Spleen (tissue), 11 donors: ENCODE results near the gene SCAND1. TPM values are rescaled to one million over a fixed set of nuclear protein-coding genes. Genes with fewer than 3 reads are reported as not detected.
"Not testable (repeated sequence)": the region's sequence is repeated elsewhere in the genome, so short reads cannot be mapped to it uniquely, and the experiment has no call there.

Source experiments
- DNase-seq: peaks from one replicate; pipeline ENCODE4 v3.0.0-alpha.2; 2020
- H3K27ac ChIP-seq, 8 donors: fragments of 200-600 bp; sonication (generic) in 7 of 8; 1 replicate in 4 of 8; 2 replicates in 4 of 8; pipeline versions ENCODE4 v1.5.0 to v1.8.0; 2016 to 2021; ENCODE audit warnings: inconsistent platforms in 4 of 8, mild to moderate bottlenecking in 4 of 8, moderate library complexity in 1 of 8
- H3K27me3 ChIP-seq, 7 donors: fragments of 200-600 bp; sonication (generic) in 6 of 7; replicated peaks in 1 of 7; 1 replicate in 4 of 7; 2 replicates in 3 of 7; pipeline versions ENCODE4 v1.5.0 to v1.8.0; 2016 to 2021; ENCODE audit warnings: inconsistent platforms in 3 of 7, mild to moderate bottlenecking in 1 of 7
- H3K36me3 ChIP-seq, 6 donors: fragments of 200-600 bp; sonication (generic) in 5 of 6; 1 replicate in 4 of 6; 2 replicates in 2 of 6; pipeline versions ENCODE4 v1.5.0 to v1.8.0; 2016 to 2021; ENCODE audit warnings: inconsistent platforms in 2 of 6
- H3K4me1 ChIP-seq, 6 donors: fragments of 200-600 bp; sonication (generic) in 5 of 6; 1 replicate in 3 of 6; 2 replicates in 3 of 6; pipeline versions ENCODE4 v1.5.0 to v1.8.0; 2016 to 2021; ENCODE audit warnings: inconsistent platforms in 3 of 6
- H3K4me3 ChIP-seq, 8 donors: fragments of 200-600 bp; sonication (generic) in 7 of 8; 1 replicate in 4 of 8; 2 replicates in 4 of 8; pipeline versions ENCODE4 v1.5.0 to v1.8.0; 2016 to 2021; ENCODE audit warnings: inconsistent platforms in 4 of 8, mild to moderate bottlenecking in 4 of 8, moderate library complexity in 2 of 8
- H3K9me3 ChIP-seq, 8 donors: fragments of 200-600 bp; sonication (generic) in 7 of 8; 1 replicate in 4 of 8; 2 replicates in 4 of 8; pipeline versions ENCODE4 v1.5.0 to v1.8.0; 2016 to 2021; ENCODE audit warnings: inconsistent platforms in 4 of 8
- CTCF ChIP-seq, 11 experiments: fragments of 200-600 bp in 7 of 11; fragments of 450-650 bp in 4 of 11; sonication (generic) in 4 of 11; IDR thresholded peaks in 8 of 11; conservative IDR thresholded peaks in 3 of 11; 1 replicate in 7 of 11; 2 replicates in 4 of 11; pipeline versions ENCODE4 v1.4.0 to v1.8.0; 2016 to 2021; ENCODE audit warnings: antibody characterized with exemption in 11 of 11, inconsistent platforms in 4 of 11, mild to moderate bottlenecking in 1 of 11
- POLR2A ChIP-seq, 3 donors: fragments of 450-650 bp; IDR thresholded peaks; one replicate each; pipeline ENCODE4 v1.5.1; 2017; ENCODE audit warnings: antibody characterized with exemption in 3 of 3, mild to moderate bottlenecking in 1 of 3
- POLR2AphosphoS5 ChIP-seq, 3 donors: sonication (generic); formaldehyde crosslinking; IDR thresholded peaks; one replicate each; pipeline ENCODE4 v1.5.1; 2017; ENCODE audit warnings: antibody characterized with exemption in 3 of 3
- WGBS, 5 donors: extraction: QIAGEN DNeasy Blood & Tissue Kit in 3 of 5; methylation state at CpG; one replicate each; pipeline versions ENCODE4 v1.1.5 to v1.1.7; 2013 to 2018; 5-methylcytosine and 5-hydroxymethylcytosine counted together
- intact Hi-C: fragments of 100-400 bp; cut with DNase I; formaldehyde crosslinking; loops from one replicate; pipeline ENCODE4 v1.15.0; 2023; ENCODE audit warnings: low total_unique reads
- polyA plus RNA-seq, 3 donors: library from polyadenylated mRNA; stranded (reverse); fragments of 200-250 nt; gene quantifications; one replicate each; pipeline ENCODE4 v1.2.1, GENCODE V29; 2013
- total RNA-seq, 7 donors: library from RNA; depleted of rRNA in 3 of 7; stranded (reverse); fragments of >200 nt in 3 of 7; fragmentation: NEBNext Ultra II Directional in 4 of 7; extraction: Animal tissue kit (Norgen Biotek cat#: 25700) in 4 of 7; gene quantifications; one replicate each; pipeline versions ENCODE4 v1.1.0 to v1.2.1, GENCODE V29; 2016 to 2021
- donor health status: healthy with polysubstance abuse.
- donor health status: DM: no; HTN: no; CAD: no; lungs with moderate emphysema.
- donor health status: DM: no; HTN: no; CAD: no.
- donor health status: Bipolar disorder and iron deficiency.
- donor health status: healthy.
- donor health status: DM: no; HTN: no; CAD: no.
- donor health status: DM: yes; HTN: yes; CAD: no.

SCAND1 gene
- total and polyA plus RNA-seq, 10 donors, result 50.0 to 291 (median 64.7) TPM

- WGBS, 5 donors, result 86 to 98% (median 92%) methylated on average over 2 of the region's 2 CpGs
- Histone ChIP-seq H3K36me3 (no peaks in the 10 kb centered on the region), H3K9me3 (peaks cover 0 to 6% (median 0%) of the 10 kb centered on the region in 8 donors), H3K27me3 (no peaks in the 10 kb centered on the region), H3K27ac (no peak overlapping the region), H3K4me1 (no peaks in the 10 kb centered on the region), H3K4me3 (no peak overlapping the region)
- TF ChIP-seq POLR2AphosphoS5 (IDR thresholded peaks at IDR 0.05) (no peak), POLR2A (IDR thresholded peaks at IDR 0.05) (no peak), CTCF (IDR thresholded peaks at IDR 0.05 in 8 of 11, conservative IDR thresholded peaks at IDR 0.05 in 3 of 11) (no peak)
- intact Hi-C loops, result no loop called here
- no peak for DNase-seq
Measured at GRCh38 chr20:35971981-35972380, 17.7 kb upstream of the SCAND1 start.

- Histone ChIP-seq H3K36me3 (no peaks in the 10 kb centered on the region), H3K9me3 (peaks cover 0 to 6% (median 0%) of the 10 kb centered on the region in 8 donors), H3K4me1 (no peaks in the 10 kb centered on the region), H3K27me3 (no peaks in the 10 kb centered on the region), H3K4me3 (no peak overlapping the region), H3K27ac (no peak overlapping the region)
- DNase-seq, result no peak
- intact Hi-C loops, result no loop called here
- 53 to 86% (median 76%) methylated on average over 1 of the region's 1 CpG for WGBS, 5 donors
- TF ChIP-seq POLR2AphosphoS5 (IDR thresholded peaks at IDR 0.05) (no peak), CTCF (IDR thresholded peaks at IDR 0.05 in 8 of 11, conservative IDR thresholded peaks at IDR 0.05 in 3 of 11) (no peak), POLR2A (IDR thresholded peaks at IDR 0.05) (no peak)
Measured at GRCh38 chr20:35968930-35969329, 14.6 kb upstream of the SCAND1 start.

GRCh38 chr20:35967979-35968640 is 13.8 kb upstream of the SCAND1 start, which contains the start of gene CNBD2:
Gene CNBD2 (plus strand): TSS chr20:35968590. CDS start chr20:35968763, 173 bp downstream.
- H3K9me3 ChIP-seq, result peaks cover 0 to 6% (median 0%) of the 10 kb centered on the region in 8 donors
- H3K4me3 ChIP-seq, result no peak within 1 kb of the TSS
- WGBS, 5 donors, result 88 to 96% (median 94%) methylated on average over 3 of the region's 3 CpGs
- TF ChIP-seq POLR2AphosphoS5 (IDR thresholded peaks at IDR 0.05) (no peak), CTCF (IDR thresholded peaks at IDR 0.05 in 8 of 11, conservative IDR thresholded peaks at IDR 0.05 in 3 of 11) (no peak), POLR2A (IDR thresholded peaks at IDR 0.05) (no peak)
- H3K27ac ChIP-seq, result no peak within 1 kb of the TSS
- no peaks in the 10 kb centered on the region for H3K36me3 ChIP-seq
- DNase-seq, result no peak
- intact Hi-C loops, result no loop called here
- H3K27me3 ChIP-seq, result no peaks in the 10 kb centered on the region
- no peaks in the 10 kb centered on the region for H3K4me1 ChIP-seq

GRCh38 chr20:35963878-35964277 is 9.6 kb upstream of the SCAND1 start:
- Histone ChIP-seq H3K36me3 (no peaks in the 10 kb centered on the region), H3K27ac (no peak overlapping the region), H3K9me3 (peaks cover 0 to 6% (median 0%) of the 10 kb centered on the region in 8 donors), H3K27me3 (no peaks in the 10 kb centered on the region), H3K4me3 (no peak overlapping the region), H3K4me1 (no peaks in the 10 kb centered on the region)
- no peak for TF ChIP-seq POLR2A (IDR thresholded peaks at IDR 0.05)
- no peak for TF ChIP-seq POLR2AphosphoS5 (IDR thresholded peaks at IDR 0.05)
- TF ChIP-seq CTCF (IDR thresholded peaks at IDR 0.05 in 8 of 11, conservative IDR thresholded peaks at IDR 0.05 in 3 of 11), result no peak
- no peak for DNase-seq
- 86 to 95% (median 92%) methylated on average over 4 of the region's 4 CpGs for WGBS, 5 donors
- intact Hi-C loops, result no loop called here

GRCh38 chr20:35959291-35959690 is 5.0 kb upstream of the SCAND1 start:
- DNase-seq, H3K27ac ChIP-seq, H3K36me3 ChIP-seq, H3K9me3 ChIP-seq, H3K27me3 ChIP-seq, intact Hi-C loops, H3K4me3 ChIP-seq: not testable (repeated sequence)
- 76 to 86% (median 78%) methylated on average over 6 of the region's 6 CpGs for WGBS, 5 donors
- H3K4me1 ChIP-seq, result peaks cover 6 to 14% (median 10%) of the 10 kb centered on the region in 6 donors
